Epithelial cell of proximal tubule (primary cell): ENCODE measurements around the gene ZNF888. TPM values are rescaled to one million over a fixed set of nuclear protein-coding genes. Genes with fewer than 3 reads are reported as not detected.

Experiments
- DNase-seq: peaks from one replicate; pipeline ENCODE4 v3.0.0-alpha.2; 2011; ENCODE audit warnings: low read depth
- H3K4me3 ChIP-seq: 2 replicates; pipeline ENCODE4 v1.5.1; 2011; ENCODE audit warnings: low read depth, mild to moderate bottlenecking, low read length
- CTCF ChIP-seq: conservative IDR thresholded peaks from 2 replicates; pipeline ENCODE4 v1.5.1; 2012; ENCODE audit warnings: low read depth, mild to moderate bottlenecking, low read length
- total RNA-seq: library from RNA; depleted of rRNA; stranded (reverse); fragments of >200 nt; gene quantifications from 2 replicates; pipeline ENCODE4 v1.2.3, GENCODE V29; 2015

ZNF888 gene
- 5.1 and 6.3 TPM in 2 replicates for total RNA-seq

GRCh38 chr19:52922841-52923777 is at the start of gene ZNF888:
ZNF888 (minus strand) TSS chr19:52923428; CDS start chr19:52917873, 5,555 bp downstream.
- H3K4me3 ChIP-seq, result peak within 1 kb of the TSS; percentile 90
- TF ChIP-seq CTCF, result no peak
- DNase-seq, result no peak

GRCh38 chr19:52967772-52968171 is 44.5 kb upstream of the ZNF888 start:
- no peak for DNase-seq
- no peak for TF ChIP-seq CTCF
- H3K4me3 ChIP-seq, result no peak overlapping the region

GRCh38 chr19:52963247-52963618 is 40.0 kb upstream of the ZNF888 start:
- TF ChIP-seq CTCF, result no peak
- H3K4me3 ChIP-seq, result peak overlapping the region; percentile 86
- no peak for DNase-seq

- no peak for DNase-seq
- H3K4me3 ChIP-seq, result peak within 1 kb of the TSS; percentile 86
- no peak for TF ChIP-seq CTCF
Measured at GRCh38 chr19:52962394-52963246, 39.4 kb upstream of the ZNF888 start, which contains the start of gene ZNF816. ZNF816 (minus strand) TSS chr19:52962881; CDS start chr19:52956089, 6,792 bp downstream.

- peak overlapping the region; percentile 86 for H3K4me3 ChIP-seq
- no peak for DNase-seq
Measured at GRCh38 chr19:52961981-52962380, 38.8 kb upstream of the ZNF888 start.

More at GRCh38 chr19:52961981-52962380, 38.8 kb upstream of the ZNF888 start:
- TF ChIP-seq CTCF, result no peak
